NCI-H1436 (cell line): ENCODE results near the gene CMTM7.
A peak's percentile ranks its signal among the peaks of the same experiment; 100 is the strongest.

Experiments
- DNase-seq: peaks from one replicate; lab custom pipeline; 2025; lab: John Stamatoyannopoulos, UW

Gene CMTM7

DNA sequence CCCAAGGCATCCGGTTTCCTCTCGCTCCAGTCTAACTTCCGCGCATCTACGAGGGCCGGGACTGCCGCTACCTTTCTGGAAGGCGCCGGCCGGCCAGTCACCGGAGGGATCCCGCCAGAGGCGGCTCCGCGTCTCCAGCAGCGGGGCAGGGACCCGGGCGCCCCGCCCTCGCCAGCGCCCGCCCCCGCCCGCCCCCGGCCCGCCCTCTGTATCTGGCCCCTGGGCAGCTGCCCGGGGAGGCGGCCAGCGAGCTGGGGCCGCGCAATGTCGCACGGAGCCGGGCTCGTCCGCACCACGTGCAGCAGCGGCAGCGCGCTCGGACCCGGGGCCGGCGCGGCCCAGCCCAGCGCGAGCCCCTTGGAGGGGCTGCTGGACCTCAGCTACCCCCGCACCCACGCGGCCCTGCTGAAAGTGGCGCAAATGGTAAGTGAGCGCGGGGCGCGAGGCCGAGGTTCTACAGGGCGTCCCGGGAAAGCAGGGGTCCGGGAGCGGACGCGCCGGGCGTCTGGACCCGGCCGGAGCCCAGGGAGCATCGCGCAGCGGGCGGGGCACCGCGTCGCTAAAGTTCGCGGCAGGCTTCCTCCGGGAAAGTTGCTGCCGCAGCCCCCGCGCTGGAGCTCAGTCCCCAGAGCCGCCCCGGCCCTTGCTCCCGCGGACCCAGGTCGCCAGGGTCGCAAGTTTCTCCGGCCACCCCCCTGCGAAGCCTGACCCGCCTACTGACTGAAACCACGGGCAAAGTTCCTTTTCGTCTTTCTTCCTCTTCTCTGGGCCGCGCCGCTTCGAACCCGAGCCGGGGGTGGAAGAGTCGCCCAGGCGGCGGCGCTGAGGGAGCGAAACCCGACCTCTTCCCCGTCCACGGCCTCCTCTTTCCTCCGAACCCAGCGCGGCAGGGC is at the start of gene CMTM7:
CMTM7 (plus strand) TSS at position 211 of the 893 bp plus-strand sequence; CDS start at position 265, 54 bp downstream.
- DNase-seq, result no peak

DNA sequence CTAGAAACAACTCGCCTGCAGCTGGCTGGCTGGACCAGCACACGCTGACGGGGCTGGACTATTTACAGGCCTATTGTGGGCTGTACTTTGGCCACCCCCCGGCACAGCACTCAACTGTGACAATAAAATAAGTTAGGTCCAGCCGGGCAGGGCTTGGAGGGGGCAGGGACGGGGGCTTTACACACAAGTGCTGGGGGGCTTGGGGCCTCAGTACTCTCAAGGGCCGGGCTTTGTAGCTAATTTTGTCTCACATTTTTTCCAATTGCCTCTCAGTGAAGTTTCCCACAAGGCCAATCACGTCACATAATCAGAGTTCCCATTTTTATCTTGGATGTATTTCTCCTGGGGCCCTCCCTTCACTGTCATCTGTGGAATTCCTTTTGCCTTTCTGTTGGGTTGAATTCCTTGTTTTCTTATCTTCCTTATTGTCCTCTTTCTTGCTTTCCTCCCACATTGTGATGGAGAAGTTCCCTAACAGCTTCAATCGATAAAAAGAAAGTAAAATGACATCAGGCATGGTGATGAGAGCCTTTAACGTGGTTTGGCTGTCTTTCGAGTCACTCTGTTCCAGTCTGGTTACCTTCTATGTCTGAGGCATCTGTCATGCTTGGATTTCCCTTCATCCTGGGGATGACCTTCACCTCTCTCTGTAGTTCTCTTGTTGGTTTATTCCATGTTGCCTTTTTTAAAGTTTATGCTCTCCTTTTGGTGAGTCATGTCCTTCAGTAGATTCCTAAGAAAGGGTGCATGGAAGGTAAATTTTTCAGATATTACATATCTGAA is 44.1 kb upstream of the CMTM7 start:
- DNase-seq, result no peak

- DNase-seq, result no peak
Observed at GRCh38 chr3:32349184-32349583, 42.5 kb upstream of the CMTM7 start.

DNA sequence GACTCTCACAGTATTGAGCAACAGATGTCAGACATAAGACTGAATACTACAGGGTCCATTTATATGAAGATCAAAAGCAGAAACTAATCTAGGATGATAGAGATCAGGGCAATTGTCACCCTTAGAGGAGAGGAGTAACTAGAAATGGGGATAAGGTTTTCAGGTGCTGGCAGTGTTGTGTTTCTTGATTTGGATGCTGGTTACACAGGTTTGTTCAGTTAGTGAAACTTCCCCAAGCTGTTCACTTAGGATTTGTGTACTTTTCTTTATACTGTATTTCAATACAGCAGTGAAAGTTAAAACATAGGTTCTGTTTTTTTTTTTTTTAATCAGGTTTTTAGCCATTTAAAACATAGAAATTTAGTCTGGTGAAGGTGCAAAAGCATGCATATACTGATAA is 39.1 kb upstream of the CMTM7 start:
- DNase-seq, result no peak

GRCh38 chr3:32353351-32353750 is 38.3 kb upstream of the CMTM7 start:
- DNase-seq, result no peak

DNA sequence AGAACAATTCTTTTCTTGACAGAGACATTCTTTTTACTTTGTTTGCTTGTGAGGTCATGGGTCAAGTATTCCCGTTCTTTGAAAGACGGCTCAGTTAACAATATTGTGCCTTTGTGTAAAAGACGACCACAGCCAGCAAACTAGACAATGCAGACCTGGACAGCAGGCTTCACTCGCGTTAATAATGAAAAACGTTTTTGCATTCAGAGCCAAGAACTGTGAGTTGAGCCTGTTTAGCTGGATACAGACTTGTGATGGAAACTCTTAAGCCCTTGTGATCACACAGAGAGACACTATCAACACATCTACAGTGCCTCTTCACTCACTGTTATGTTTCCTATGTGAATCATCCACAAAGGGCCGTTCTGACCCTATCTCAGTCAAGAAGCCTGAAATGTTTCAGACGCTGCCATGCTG is 37.3 kb upstream of the CMTM7 start:
- no peak for DNase-seq

DNA sequence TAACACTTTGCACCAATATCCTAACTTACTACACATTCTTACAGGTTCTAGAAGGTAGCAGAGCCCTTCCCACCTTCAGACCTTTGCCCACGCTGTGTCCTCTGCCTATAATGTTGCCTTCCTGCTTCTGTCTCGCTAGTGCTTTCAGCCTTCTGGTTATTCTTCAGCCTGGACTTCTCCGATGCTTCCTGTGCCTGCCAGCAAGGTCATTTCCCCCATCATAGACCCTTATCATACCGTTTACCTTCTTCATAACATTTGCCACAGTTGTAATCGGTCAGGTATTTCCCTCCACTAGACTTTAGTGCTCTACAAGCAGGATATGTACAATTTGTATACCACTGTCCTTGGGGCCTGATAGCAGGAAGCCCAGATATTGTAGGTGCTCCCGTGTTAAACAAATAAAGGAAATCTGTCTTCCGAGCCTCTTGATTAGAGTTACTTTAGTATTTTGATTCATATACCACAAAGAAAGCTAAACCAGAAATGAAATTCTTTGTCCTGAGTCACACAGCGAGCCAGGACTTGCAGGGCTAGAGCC is 35.8 kb upstream of the CMTM7 start:
- no peak for DNase-seq

DNA sequence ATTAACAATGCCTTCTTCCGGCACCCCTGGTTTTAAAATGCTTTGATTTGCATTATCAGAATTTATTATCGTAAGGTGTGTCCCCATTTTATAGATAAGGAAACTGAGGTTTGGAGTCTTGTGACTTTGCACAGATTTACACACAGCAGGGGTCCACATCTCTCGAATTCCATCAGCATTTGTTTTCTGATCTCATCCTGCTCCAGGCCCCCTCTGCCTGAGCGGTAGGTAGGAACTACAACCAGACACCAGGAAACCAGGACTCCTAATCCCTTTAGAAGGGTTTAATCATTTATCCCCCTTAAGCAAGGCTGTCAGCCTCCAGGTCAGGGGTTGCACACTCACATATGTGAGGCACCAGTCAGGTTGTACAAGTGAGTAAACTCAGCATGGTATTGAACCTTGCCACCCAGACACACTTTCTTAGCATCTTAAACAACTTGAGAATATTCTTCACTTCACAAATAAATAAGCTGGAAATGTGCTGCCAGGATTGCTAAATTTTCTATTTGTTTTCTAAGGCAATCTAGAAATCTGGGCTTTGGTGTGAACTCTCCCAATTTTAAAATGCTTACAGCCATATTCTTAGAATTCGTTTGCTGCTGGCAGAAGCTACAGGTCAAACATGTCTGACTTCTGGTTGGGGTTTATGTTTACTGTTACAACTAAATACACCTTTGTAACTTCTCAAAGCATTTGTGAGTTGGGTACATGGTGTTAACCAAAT is 31.7 kb upstream of the CMTM7 start:
- DNase-seq, result no peak

DNA sequence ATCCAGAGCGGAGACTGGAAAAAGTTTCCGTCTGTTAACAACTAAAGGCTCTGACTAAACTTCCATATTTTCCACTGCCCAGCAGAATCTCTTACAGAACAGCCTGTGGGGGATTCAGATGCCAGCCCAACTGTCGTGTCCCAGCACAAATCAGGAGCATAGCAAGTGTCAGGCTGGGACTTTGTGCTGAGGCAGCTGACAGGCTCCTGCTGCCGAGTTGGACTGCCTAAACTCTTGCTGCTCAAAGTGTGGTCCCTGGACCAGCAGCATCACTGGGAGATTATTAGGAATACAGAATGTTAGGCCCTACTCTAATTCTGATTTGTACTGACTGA is 31.2 kb upstream of the CMTM7 start:
- DNase-seq, result no peak

DNA sequence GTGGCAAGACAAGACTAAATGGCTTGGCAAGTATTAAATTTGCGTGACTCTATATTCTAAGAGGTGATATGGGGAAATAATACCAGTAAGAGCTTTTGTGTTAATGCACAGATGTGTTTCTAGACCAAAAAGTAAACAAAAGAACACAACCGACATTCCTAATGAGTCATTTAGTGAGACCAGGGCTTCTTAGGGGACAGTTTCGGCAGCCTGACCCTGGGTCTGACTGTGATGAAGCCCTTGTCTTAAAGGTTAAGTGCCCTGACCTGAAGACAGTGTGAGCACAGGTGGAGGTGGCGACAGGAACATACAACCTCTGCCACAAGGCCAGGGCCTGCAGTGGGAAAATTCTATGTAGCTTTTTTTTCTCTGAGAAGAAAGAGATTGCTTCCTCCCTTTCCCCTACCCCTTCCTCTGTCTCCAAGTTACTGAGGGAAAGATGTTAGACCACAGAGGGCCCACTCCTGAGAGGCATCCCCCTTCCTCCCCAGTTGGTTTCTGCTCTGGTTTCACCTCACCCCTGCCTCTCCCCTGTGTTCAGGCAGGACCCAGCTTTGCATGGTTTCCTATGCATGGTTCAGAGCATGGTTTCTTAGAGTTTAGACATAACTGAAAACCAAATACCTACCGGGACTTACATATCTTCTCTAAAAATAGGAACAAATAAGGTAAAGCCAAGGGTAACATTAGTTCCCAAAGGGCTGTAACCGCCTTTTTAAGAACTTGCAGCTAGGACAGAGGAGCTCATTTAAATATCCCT is 24.8 kb upstream of the CMTM7 start:
- DNase-seq, result no peak

DNA sequence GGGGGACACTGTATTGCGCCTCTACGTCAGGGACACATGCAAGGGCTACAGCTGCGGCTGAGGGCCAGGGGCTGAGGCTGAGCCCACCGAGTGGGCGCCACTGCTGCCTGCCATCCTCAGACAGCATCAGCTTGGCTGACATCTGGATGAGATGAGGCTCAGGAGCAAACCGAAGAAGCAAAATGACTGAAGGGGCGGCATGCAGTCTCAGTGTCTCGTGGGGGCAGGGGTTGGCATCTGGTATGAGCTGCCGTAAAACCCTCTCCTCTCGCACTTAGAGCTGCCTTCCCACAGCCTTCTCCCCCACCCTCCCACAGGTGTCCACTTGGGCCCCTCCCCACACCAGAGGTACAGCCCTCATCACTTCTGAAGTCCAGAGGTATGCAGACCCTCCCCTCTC is 24.2 kb upstream of the CMTM7 start:
- no peak for DNase-seq

DNA sequence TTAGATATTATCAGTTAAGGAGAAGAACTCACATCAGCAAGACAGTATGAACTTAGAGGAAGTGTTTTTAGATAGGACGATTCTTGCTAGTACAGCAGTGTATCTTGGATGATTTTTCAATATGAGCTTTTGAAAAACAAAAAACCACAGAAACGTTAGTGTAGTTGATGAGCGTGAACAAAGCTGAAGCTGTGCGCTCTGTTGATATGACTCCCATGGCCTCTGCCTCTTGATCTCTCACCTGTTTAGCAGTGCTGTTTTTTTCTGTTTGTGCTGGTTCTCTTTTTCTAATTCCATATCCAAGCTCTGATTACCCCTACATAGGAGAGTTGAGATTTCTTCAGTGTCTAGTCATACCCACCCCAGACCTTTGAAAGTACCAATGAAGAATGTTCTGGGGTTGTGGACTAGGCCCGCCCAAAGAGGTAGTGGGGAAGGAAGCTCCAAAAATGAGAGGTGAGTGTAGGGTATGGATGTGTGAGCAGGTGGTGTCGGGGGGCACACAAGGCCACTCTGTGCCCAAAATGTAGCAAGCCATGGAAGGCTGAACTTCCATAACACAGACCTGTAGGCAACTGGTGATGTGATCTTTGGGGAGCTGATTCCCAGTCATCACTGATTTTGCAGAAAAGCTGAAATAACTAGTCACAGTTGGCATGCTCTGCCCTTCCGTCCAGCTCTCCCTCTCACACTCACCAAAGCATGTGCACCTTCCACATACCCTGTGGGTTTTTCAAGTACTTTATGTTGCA is 20.0 kb upstream of the CMTM7 start:
- DNase-seq, result no peak

GRCh38 chr3:32372213-32372490 is 19.5 kb upstream of the CMTM7 start:
- no peak for DNase-seq

GRCh38 chr3:32373276-32373675 is 18.4 kb upstream of the CMTM7 start:
- no peak for DNase-seq

DNA sequence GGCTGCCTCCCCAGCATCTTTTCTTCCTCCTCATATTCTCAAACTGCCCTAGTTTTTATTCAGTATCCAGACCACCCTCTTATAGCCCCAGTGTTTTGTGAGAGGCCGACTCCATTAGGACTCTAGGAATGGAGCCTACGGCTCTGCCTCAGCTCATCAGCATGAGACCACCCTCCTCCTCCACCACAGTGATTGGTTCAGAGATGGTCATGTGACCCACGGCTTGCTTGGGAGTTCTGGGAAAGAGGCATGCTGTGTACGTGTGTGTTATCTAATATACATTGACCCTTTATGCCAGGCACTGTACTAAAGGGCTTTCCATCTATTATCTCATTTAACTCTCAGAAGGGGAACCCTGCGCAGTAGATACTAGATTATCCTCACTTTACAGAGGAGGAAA is 17.8 kb upstream of the CMTM7 start:
- no peak for DNase-seq

GRCh38 chr3:32374788-32375595 is 16.7 kb upstream of the CMTM7 start:
- DNase-seq, result peak; percentile 14

DNA sequence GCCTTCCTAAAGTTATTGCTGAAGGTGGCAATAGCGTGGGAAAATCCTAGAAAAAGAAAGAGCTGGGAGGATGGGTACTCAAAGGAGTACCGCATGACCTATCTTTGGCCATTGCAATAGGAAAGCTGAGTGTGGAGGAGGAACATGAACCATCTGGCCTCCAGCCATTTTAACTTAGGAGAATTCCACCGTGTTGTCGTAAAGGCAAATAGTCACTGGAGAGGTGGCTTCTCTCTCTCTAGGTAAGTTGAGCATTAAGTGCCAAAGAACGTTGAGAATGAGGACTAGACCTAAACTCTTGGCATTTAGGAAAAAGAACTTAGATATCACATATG is 16.1 kb upstream of the CMTM7 start:
- no peak for DNase-seq

- no peak for DNase-seq
Observed at GRCh38 chr3:32376115-32376514, 15.5 kb upstream of the CMTM7 start.

DNA sequence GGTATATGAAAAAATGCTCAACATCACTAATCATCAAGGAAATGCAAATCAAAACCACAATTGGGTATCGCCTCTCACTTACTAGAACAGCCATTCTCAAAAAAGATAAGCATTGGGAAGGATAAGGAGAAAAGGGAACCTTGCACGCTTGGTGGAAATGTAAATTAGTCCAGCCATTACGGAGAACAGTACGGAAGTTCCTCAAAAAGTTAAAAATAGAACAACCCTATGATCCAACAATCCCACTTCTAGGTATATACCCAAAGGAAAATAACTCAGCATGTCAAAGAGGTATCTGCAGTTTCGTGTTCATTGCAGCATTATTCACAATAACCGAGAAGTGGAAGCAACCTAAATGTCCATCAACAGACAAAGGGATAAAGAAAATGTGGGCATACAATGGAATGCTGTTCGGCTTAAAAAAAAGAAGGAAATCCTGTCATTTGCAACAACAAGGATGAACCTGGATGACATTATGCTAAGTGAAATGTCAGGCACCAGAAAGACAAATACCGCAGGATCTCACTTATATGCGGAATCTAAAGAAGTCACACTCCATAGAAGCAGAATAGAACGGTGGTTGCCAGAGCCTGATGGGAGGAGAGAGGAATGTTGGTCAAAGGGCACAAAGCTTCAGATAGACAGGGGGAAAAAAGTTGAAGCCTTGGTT is 11.7 kb upstream of the CMTM7 start:
- DNase-seq, result no peak

DNA sequence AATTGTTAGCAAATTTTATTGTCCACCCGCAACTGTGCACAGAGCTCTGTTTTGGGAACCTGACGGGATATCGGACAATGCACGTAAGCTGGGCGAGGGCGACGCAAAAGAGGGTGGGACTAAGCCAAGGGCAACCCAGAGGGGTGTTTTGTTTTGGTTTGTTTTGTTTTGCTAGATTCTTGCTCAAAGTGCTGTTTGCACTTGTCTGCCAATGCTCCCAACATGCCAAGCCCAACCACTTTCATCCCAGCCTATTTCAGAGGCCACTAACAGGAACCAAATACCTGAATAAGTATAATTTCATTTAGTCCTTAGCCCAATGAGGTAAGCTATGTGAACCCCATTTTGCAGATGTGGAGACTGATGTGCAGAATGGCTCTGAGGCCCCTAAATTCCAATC is 9.7 kb upstream of the CMTM7 start:
- DNase-seq, result no peak
